ENCODE data around the gene MYH9.

Gene MYH9

DNA sequence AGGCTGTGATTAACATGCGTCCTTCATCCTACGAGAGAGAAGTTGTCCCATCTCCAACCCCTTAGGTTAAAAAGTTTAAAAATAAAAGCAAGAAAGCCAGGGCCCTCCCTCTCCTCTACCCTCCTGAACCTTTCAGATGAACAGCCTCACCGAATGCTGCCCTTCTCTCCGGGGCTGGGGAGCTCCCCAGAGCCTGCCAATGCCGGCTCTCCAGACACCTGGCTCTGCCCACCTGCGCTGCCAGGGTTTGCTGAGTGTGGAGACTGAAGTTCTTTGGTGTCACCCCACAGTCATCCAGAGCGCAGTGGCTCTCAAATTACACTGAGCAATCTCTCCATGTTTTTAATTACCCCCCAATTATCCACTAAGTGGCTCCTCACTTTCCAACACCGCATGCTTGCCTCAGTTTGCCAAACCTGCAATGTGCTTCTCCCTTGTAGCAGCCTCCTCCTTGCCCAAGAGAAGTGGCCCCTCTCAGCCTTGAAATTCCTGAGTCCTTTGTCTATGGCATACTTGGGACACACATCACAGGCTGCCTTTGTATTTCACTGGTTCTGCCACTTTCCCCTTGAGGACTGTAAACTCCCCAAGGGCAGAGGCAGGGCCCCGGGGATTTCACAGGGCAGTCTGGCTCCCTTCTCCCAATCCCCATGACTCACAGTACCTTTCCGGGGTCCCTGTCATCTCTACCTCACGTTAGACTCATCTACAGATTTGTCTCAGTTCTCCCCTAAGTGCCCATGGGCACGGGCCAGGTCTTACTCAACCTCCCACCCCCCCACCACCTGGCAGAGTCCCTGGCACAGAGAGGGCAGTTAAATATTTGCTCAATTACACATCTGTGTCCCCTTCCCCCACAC is 2.0 kb downstream of the MYH9 start:
- DNase-seq: peak; percentile 14

GRCh38 chr22:36384766-36385481 is 2.8 kb downstream of the MYH9 start:
- no peak for DNase-seq

- DNase-seq: no peak
Measured at GRCh38 chr22:36383110-36383581, 4.6 kb downstream of the MYH9 start.

GRCh38 chr22:36381513-36382128 is 6.1 kb downstream of the MYH9 start:
- DNase-seq: no peak

DNA sequence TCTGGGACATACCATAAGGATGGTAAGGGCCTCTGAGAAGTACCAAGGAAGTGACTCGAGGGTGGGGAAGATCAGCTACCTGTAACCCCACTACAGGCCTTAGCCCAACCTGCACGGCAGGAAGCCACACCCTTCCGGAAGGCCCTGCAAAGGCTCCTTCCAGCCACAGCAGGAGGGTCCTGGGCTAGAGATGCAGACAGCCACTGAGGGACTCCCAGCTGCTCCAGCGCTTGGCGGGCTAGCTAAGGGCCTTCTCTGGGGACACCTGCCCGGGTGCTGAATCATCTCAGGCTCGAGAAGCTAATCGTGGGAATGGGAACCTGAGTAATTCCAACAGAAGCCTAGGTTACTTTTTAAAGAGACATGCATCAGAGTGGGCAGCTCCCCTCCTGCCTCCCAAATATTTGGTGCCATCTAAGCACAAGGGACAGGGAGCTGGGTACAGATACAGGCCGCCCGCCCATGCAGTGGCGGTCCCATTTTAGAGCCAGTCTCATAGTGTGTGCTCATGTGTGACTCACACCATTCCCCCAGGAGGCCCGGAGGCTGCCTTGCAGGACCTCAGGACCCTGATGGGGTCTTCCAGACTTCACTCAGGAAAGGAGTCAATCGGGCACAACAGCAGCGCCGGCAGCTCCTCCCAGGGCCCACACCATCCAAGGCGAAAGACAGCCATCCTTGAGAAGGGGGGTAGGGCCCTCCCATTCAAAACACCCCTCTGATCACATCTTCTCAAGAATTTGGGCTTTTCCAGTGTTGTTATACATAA is 8.0 kb downstream of the MYH9 start:
- no peak for DNase-seq

DNA sequence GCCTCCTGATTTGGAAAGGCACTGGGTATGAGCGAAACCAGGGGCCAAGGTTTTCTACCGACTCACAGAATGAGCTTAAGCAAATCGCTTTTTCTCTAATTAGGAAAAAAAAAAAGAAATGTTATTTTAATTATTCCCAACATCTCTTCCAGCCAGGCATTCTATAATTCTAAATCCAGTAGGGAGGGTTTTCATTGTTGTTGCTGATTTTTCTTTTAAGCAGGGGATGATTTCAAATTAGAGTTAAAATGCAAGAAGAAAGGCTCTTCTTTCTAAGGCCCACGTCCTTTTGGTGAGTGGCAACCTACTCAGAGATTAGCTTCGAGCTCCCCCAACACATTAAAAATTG is 8.9 kb downstream of the MYH9 start:
- DNase-seq: no peak

- DNase-seq: no peak
Measured at GRCh38 chr22:36378080-36378868, 9.5 kb downstream of the MYH9 start.

DNA sequence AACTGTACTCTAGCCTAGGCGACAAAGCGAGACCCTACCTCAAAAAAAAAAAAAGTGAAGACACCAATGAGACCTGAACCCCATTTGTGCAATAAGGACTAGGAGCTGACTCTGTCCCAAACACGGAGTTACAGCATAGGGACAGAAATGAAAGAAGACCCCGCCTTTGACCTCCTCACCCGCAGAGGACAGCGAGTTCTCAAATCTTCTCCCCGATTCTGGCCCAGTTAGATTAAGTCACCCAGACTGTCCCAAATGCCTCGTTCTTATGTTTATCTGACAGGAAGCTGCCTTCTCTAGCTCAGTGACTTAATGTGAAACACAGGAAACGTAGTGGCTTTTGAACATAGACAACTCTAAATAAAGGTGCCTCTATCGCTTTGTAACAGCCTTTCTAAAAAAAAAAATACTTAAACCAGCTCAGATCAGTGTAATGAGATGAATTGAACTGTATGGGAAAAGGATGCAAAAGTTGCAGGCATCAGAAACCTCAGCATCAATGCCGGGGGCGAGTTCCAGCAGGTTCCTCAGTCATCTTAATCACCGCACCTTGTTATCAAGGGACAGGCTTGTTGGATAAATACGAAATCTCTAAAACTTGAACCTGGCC is 10.6 kb downstream of the MYH9 start:
- DNase-seq: no peak

DNA sequence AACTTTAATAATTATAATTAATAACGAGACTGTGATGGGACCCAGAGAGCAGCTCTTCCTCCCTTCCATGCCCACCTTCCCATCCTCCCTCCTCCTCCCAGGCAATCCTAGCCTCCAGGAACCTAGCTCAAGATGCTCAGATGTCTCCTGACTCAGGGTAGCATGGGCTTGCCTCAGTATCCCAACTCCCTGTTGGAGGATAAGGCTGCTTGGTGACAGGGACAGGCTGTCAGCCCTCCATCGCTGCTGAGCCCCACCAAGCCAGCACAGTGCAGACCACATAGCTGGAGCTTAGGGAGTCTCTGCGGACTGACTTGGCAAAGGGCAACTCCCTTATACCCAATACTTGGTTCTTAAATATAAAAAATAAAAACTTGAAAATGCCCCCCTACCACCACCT is 11.5 kb downstream of the MYH9 start:
- no peak for DNase-seq

- DNase-seq: no peak
Measured at GRCh38 chr22:36375071-36375980, 12.4 kb downstream of the MYH9 start.

DNA sequence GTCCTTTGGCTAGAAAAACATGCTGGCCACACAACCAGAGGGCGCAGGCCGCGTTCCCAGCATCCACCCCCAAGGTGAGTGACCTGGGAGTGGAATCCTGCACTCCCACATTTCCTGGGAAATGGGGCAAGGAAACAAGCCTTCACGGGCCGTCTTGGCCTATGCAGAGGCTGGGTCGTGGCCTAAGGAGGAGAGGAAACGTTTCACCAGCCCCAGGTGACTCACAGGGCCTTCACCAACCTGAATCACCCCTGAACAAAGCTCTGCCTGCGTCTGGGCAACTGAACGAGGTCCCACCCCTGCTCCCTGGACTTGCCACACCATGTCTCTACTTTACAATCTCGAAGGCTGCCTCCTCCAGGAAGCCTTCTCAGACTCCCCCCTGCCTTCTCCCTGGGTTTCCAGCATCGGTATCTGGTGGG is 13.2 kb downstream of the MYH9 start:
- DNase-seq: no peak

DNA sequence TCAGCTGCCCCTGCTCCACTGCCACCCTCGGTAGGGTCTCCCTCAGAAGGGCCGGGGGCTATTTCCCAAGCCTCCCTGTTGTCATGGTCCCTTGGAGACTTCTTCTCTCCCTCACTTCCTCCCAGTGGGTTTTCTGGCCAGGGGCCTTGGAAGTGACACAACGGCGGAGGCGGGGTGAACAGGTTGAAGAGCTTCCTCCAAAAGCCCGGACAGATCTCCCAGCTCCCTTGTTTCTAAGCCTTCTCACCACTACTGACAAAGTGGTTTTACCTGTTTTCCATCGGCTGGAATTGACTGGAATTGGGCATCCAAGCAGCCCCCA is 14.5 kb downstream of the MYH9 start:
- no peak for DNase-seq

DNA sequence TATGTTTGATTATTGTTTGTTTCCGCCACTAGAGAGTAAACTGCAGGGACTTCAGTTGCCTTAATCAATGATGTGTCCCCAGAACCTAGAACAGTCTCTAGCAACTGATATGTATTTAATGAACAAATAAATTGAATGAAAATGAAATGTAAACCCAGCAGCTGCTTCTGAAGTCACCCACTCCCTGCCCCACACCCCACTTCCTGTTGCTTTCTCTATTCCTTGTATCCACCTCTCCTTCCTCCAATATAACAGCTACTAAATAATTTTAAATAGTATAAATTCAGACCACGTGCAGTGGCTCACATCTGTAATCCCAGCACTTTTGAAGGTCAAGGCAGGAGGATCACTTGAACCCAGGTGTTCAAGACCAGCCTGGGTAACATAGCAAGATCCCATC is 15.8 kb downstream of the MYH9 start:
- DNase-seq: no peak

- DNase-seq: no peak
Measured at GRCh38 chr22:36369922-36370791, 17.6 kb downstream of the MYH9 start.

DNA sequence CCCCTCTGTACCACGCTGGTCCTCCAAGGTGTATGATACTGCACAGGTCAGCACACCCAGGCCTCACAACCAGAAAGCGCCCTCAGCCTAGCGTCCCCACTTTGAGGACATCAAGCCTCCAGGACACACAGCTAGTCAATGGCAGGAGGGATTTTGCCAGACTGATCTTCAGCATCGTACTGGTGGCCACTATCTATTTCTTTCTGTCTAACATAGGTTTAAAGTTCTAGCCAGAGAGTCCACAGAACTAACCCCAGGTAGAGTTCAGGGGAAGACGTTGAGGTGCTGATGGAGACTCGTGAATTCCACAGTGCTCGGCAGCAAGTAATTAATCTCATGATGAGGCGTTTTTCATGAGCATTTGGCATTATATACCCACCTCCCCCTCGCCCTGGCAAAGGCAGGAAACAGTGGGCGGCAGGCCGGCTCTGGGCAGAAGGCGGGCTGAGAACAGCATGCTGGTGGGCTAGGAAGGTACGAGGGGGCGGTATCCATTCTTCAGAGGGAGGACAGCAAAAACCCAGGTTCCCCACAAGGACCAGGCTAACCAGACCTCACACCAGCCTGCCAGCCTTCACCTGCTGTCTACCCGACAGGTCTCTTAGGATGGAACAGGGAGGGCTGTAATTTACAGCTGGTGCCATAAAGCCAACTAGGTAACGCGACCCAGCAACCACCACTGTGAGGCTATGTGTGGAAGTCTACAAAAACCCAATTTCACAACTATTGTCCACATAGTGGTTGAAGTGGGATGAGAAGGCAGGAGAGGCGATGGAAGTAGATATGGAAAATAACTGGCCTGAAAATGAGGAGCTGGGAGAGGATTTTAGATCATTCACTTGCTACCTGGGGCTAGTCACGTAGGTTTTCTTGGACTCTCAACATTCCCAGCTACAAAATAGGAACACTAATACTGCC is 18.5 kb downstream of the MYH9 start:
- no peak for DNase-seq

GRCh38 chr22:36368359-36368983 is 19.3 kb downstream of the MYH9 start:
- no peak for DNase-seq

DNA sequence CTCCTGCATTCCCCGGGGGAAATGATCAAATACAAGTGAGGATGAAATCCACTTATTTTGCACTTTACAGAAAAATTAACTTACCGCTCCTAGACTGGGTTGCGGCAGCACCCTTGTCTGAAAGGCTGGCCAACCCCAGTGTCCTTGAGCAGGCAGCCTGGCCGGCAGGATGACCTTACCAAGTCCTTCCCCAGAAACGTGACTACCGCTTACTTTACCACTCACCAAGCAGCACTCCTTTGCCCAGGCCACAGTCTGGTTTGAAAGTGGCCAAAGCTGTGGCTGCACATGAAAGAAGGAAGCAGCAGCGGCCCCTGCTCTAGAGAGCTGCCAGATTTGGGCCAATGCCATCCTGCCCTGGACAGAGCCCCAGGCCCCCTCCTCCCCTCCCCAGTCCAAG is 20.3 kb downstream of the MYH9 start:
- DNase-seq: no peak

DNA sequence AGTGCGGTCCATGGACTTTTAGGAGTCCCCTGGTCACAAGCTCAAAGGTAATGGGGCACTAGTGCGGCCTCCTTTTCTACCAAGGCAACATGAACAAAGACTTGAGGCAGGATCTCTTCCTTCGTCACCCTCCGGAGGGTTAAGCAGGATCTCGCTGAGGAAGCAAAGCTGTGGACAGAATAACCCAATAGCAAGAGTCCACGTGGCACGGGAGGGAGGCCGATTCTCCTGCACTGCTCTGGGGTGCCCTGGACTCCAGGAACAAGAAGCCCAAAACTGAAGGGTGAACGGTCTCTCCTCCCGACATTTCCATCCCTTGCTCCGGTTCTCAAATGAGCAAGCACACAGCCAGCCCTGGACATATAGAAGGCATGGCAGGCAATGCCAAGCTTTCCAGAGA is 20.7 kb downstream of the MYH9 start:
- no peak for DNase-seq

Measured in NCI-H526 treated with DMSO at 0.1 percent for 48 hours (cell line).